ENCODE measurements around the gene ELP2.
"Not testable (repeated sequence)": the region's sequence is repeated elsewhere in the genome, so short reads cannot be mapped to it uniquely, and the experiment has no call there.

ELP2 gene

DNA sequence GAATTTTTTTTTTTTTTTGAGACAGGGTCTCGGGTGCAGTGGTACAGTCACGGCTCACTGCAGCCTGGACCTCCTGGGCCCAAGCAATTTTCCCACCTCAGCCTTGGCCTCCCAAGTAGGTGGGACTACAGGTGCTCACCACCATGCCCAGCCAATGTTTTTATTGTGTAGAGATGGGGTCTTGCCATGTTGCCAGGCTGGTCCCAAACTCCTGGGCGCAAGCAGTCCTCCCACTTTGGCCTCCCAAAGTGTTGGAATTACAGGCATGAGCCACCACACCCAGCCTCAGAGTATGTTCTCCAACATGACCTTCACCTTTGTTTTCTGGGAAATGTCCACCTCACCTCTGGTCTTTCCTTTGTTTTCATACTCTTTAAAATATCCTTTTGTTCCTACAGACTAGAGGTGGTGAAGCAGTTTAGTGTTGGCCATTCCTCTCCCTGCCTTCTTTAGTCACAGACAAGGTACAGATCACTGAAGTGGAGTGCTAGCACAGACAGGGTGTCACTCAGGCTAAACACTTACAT, 38.1 kb downstream of the ELP2 start:
- no peak for DNase-seq

GRCh38 chr18:36168296-36168695, 38.6 kb downstream of the ELP2 start:
- DNase-seq: not testable (repeated sequence)

DNA sequence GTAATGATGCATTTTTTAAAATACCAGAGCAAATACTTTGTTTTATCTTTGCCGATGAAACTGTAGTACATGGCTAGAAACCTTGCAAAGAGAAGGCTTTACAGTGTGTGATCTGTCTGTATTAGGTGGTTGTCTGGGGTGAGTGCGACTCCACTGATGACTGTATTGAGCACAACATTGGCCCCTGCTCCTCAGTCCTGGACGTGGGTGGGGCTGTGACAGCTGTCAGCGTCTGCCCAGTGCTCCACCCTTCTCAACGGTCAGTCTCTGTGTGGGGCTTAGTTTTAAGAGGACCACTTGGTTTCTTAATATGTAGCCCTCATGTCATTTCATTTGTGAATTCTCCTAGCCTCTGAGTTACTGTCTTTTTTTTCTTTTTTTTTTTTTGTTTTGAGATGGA, 40.2 kb downstream of the ELP2 start:
- no peak for DNase-seq

DNA sequence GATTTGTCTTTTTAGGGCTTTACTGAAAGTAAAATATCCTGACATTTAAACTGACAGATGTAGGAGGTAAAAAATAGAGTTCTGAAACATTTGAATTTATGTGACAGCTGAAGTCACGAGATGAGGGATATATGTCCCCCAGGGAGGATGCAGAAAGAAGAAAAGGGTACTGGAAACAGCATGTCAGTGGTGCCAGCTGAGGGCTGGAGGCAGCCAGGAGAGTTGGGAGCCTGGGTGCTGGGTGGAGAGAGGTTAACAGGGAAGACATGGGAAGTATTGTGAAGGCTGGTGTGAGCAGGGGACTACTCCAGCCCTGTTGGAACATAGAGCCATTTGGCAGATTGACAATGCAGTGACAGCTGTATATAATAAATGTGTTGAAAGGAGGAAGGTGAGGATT, 45.8 kb downstream of the ELP2 start:
- no peak for DNase-seq

- DNase-seq: no peak
These were observed 46.5 kb downstream of the ELP2 start for GRCh38 chr18:36176177-36176584.

DNA sequence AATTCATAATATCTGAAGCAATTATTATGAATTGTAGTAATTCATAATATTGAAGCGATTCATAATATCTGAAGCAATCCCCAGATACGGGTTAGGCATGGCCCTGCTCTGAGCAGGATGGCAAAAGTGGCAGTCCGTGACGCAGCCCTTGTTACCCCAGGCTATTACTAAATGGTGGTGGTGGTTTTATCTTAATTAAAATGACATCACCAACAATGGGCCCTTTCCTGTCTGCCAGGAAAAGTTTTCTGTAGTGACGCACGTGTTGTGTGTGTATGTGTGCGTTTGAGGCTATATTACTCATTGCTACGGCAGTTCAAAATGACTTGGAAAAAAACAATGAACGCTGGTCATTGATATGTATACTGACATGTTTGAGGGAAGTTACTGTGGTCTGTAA, 47.0 kb downstream of the ELP2 start:
- no peak for DNase-seq

GRCh38 chr18:36177913-36178312, 48.2 kb downstream of the ELP2 start:
- DNase-seq: no peak

DNA sequence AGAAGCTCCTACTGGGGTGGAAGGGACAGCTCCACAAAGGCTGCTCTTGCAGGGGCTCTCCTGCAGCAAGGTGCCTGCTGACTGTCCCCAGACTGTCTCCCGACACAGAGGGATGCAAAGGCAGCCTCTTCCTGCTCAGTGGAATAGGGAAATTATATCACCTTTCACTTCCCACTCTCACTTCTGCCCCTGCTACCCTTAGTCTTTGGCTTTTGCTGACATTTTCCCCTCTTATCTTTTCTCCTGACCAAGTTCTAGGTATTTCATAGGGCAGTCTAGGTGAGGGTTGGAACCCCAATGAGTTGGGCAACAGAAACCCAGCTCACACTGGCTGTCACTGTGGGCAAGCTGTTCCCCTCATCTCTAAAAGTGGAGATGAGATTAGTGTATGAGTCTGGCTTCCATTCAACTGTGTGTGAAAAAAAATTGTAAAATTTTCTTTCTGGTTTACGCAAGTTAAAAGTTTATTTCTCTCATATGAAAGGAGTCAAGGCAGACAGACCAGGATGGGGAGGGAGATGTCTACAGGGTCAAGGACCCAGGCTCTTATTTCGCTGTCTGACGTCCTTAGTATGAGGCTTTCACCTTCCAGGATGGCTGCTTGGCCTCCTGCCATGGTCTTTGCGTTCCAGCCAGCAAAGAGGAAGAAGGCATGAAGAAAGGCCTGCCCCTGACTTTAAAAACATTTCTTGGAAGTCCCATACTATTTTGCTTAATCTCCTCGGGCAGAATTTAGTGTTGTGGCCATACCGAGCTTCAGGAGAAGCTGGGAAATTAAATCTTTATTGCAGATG, 50.1 kb downstream of the ELP2 start:
- DNase-seq: no peak

GRCh38 chr18:36181441-36181840, 51.7 kb downstream of the ELP2 start:
- DNase-seq: no peak

GRCh38 chr18:36181898-36182506, 52.3 kb downstream of the ELP2 start:
- no peak for DNase-seq

DNA sequence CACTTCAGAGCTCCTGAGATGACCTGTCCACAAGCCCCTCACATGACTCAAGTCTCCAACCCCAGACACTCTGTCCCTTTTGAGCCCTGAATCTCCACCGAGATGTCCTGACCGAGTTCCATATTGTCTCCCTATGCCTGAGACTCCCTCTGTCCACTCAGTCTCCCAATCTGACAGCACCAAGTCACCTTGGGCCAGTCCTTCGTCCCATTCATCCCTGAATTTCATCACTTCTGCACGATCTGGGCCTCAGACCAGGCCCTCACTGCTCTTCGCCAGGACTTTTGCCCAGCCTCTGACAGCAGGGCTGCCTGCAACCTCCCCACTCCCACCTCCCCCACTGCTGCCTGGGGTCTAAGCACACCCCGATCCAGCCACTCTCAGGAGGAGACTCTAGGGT, 53.3 kb downstream of the ELP2 start:
- DNase-seq: no peak

DNA sequence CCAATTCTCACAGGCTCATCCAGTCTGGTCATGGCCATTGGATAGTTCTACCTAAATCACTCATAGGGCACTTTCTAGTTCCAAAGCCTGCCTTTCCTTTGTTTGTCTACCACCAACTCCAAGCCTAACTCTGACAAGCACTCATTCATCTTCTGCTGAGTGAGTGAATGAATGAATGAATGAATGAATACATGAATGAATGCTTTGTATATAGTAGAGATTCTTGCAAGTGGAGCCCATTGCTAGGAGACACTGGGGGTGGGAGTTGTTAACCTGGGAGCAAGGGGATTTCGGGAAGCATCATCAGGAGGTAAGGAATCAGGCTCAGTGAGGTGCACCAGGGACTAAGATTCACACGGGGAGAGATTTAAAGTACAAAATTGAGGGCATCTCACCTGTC, 54.3 kb downstream of the ELP2 start:
- DNase-seq: no peak

GRCh38 chr18:36185157-36185556, 55.5 kb downstream of the ELP2 start:
- DNase-seq: no peak

- DNase-seq: no peak
These were observed 56.3 kb downstream of the ELP2 start for GRCh38 chr18:36185901-36186460.

DNA sequence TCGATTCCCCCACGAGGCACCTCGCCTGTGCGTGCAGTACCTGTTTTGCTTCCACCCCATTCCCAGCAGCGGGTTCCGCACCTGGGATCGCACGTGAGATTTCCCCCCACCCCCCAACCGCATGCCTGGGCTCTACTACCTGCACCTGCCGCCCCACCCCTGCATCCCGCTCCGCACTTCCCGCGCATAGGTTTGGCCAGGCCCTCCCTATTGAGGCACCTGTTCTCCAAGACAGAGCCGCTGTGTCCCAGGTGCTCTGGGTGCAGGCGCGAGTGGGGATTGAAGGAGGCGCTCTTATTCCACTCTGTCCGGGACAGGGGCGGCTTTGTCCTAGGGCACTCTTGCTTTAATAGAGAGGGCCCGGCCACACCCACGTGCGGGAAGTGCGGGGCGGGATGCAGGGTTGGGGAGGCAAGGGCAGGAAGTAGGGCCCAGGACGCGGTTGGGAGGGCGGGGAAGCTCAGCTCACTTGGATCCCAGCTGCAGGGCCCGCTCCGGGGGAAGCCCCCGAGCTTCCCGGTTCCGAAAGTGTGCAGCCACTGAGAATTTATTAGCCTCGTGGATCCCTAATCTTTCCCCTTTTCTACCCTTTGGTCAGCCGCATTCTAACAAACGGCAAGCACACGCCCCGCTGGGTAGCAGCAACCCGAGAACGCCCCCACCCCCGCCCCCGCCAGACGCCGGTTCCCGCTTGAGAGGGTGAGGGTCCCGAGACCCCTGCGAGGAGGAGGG, 56.9 kb downstream of the ELP2 start:
- DNase-seq: peak; percentile 73

- DNase-seq: peak; percentile 77
These were observed 57.6 kb downstream of the ELP2 start, which contains the start of gene MOCOS for GRCh38 chr18:36187193-36187825. Gene MOCOS (plus strand): TSS chr18:36187497. CDS start chr18:36187540, 43 bp downstream.

DNA sequence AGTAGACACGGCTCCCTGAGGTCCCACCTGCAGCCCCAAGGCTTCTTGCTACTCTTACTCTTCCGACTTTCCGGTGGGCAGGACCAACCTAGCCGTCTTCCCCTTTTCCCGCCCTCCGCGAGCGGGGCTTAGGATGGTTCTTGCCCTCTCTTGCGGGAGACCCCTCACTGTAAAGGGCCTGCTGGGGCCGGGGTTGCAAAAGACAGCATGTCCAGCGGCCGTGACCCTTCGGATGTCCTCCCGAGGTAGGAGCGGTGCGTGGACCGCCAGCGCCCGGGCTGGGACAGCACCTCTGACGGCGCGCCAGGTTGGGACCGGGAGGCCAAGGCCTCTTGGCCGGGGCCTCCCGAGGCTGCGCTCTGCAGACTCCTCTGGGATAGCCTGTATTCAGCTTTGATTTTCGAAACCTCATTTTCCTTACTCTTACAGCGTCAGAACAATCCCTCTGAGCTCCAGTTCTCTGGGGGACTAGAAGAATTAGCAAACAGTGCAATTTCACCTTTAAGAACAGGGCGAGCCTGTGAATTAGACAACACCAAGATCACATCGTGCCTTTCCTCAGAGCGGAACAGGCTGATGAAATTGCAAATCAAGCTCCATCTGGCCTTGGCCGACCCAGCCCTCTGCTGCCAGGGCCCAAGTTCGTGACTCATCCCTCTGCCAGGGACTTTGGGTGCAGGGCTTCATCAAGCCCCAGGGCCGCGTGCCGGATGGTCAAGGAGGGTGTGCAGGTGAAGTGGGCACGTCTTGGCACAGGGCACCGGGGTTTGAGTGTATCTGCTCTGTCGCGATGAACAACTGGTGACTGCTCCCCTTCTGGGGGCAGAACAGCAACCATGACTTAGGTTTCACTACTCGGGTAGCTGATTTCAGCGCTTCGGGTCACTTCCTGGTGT, 58.4 kb downstream of the ELP2 start:
- DNase-seq: no peak

DNA sequence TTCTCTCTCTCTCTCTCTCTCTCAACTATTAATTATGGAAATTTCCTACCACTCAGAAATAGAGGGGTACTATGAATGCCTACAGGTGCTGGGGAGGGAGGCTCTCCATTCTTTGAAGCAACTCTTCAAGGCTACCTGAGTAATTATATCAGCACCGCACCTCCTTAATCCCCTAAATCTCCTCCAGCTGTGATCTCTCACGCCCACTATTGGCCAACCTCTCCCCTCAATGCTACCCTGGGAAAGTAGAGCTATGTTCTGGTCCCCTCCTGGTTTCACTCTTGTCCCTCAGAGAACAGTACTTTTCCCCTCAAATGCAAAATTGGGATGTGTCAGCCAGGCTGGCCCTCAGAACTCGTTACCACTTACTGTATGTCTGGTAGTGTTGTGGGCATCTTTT, 59.2 kb downstream of the ELP2 start:
- no peak for DNase-seq

- DNase-seq: no peak
These were observed 59.8 kb downstream of the ELP2 start for GRCh38 chr18:36189486-36189885.

GRCh38 chr18:36191286-36191685, 61.6 kb downstream of the ELP2 start:
- no peak for DNase-seq

GRCh38 chr18:36191711-36192110, 62.0 kb downstream of the ELP2 start:
- DNase-seq: no peak

Measured in NCI-H510A (cell line).